K562 (cell line): Measurements from ENCODE around the gene SETD1B. TPM values are rescaled to one million over a fixed set of nuclear protein-coding genes. Genes with fewer than 3 reads are reported as not detected.

Experiments used
- DACH1 ChIP-seq: fragments of 450-650 bp; IDR thresholded peaks from 2 replicates; pipeline ENCODE4 v1.6.1; 2018; ENCODE audit not compliant: partially characterized antibody
- FOSL1 ChIP-seq: fragments of 200-800 bp; sonication (Bioruptor generic); conservative IDR thresholded peaks from 2 replicates; pipeline ENCODE4 v1.6.1; 2016; ENCODE audit warnings: missing genetic modification characterization, missing compliant biosample characterization
- HNRNPH1 ChIP-seq: fragments of 200-400 bp; formaldehyde crosslinking; optimal IDR thresholded peaks from 2 replicates; pipeline ENCODE3; 2017; ENCODE audit warnings: low read depth, mild to moderate bottlenecking, low read length, moderate library complexity
- JUN ChIP-seq, 2 experiments: sonication (generic) in 1 of 2; formaldehyde crosslinking in 1 of 2; IDR thresholded peaks; 2 replicates each; pipeline versions ENCODE4 v1.6.1 to v1.8.0; 2012 to 2022; ENCODE audit warnings: borderline replicate concordance in 2 of 2, mild to moderate bottlenecking in 2 of 2, improper control_type of control experiment in 1 of 2, low read depth in 1 of 2, low read length in 1 of 2, missing genetic modification reagents in 1 of 2
- KLF1 ChIP-seq: fragments of 450-650 bp; IDR thresholded peaks from 2 replicates; pipeline ENCODE4 v1.6.1; 2016; ENCODE audit warnings: missing genetic modification characterization, missing compliant biosample characterization
- MAZ ChIP-seq, 2 experiments: fragments of 450-650 bp in 1 of 2; sonication (generic) in 1 of 2; formaldehyde crosslinking; IDR thresholded peaks in 1 of 2; conservative IDR thresholded peaks in 1 of 2; 2 replicates each; pipeline versions ENCODE4 v1.4.0 to v1.5.0; 2020; ENCODE audit warnings: mild to moderate bottlenecking in 1 of 2, missing genetic modification reagents in 1 of 2
- NCOA2 ChIP-seq, 2 experiments: fragments of 450-650 bp; IDR thresholded peaks; 2 replicates each; pipeline ENCODE4 v1.6.1; 2018; ENCODE audit warnings: mild to moderate bottlenecking in 2 of 2, moderate library complexity in 1 of 2; ENCODE audit not compliant: partially characterized antibody in 2 of 2
- PML ChIP-seq: IDR thresholded peaks from 2 replicates; pipeline ENCODE4 v1.6.1; 2012; ENCODE audit warnings: low read length, inconsistent platforms
- PRMT5 ChIP-seq: sonication (generic); formaldehyde crosslinking; IDR thresholded peaks from 2 replicates; pipeline ENCODE4 v1.5.0; 2020; ENCODE audit warnings: missing genetic modification reagents
- SAFB2 ChIP-seq: fragments of 200-400 bp; formaldehyde crosslinking; IDR thresholded peaks from 2 replicates; pipeline ENCODE4 v1.6.1; 2018; ENCODE audit warnings: borderline replicate concordance, low read length, low read depth, moderate library complexity; ENCODE audit not compliant: severe bottlenecking
- TEAD2 ChIP-seq: fragments of 450-650 bp; IDR thresholded peaks from 2 replicates; pipeline ENCODE4 v1.6.1; 2016; ENCODE audit warnings: missing genetic modification characterization, control low read depth, missing compliant biosample characterization
- polyA plus RNA-seq, 8 experiments: library from polyadenylated mRNA; depleted of rRNA in 4 of 8; stranded (reverse) in 5 of 8; unstranded in 3 of 8; fragments of >200 nt; fragmentation: Nextera tagmentation in 2 of 8; fragmentation: Illumina TruSeq in 1 of 8; extraction: Ambion mirVana in 2 of 8; extraction: Trizol in 1 of 8; gene quantifications; 2 replicates each; pipeline versions ENCODE4 v1.2.1 to v1.2.3, GENCODE V29; 2011 to 2014; ENCODE audit warnings: inconsistent platforms in 1 of 8, missing spikeins in 1 of 8
- total RNA-seq, 7 experiments: library from RNA; depleted of rRNA in 6 of 7; stranded (reverse); fragments of >200 nt in 6 of 7; fragmentation: Illumina TruSeq in 2 of 7; extraction: Trizol in 2 of 7; gene quantifications; 2 replicates each; pipeline versions ENCODE4 v1.2.1 to v1.2.3, GENCODE V29; 2011 to 2021; ENCODE audit warnings: low replicate concordance in 1 of 7
- TF ChIP-seq, protein P1 (sequence below): IDR thresholded peaks from 3 replicates; pipeline ENCODE4 v1.6.1; 2011; ENCODE audit warnings: borderline replicate concordance, mild to moderate bottlenecking; ENCODE audit not compliant: insufficient read length, insufficient read depth
- TF ChIP-seq, protein P2 (sequence below): sonication (generic); formaldehyde crosslinking; IDR thresholded peaks from 2 replicates; pipeline ENCODE4 v1.8.0; 2022; ENCODE audit warnings: mild to moderate bottlenecking, missing genetic modification reagents, borderline replicate concordance
- TF ChIP-seq, protein P3 (sequence below): fragments of 450-650 bp; IDR thresholded peaks from 2 replicates; pipeline ENCODE4 v1.6.1; 2017; ENCODE audit warnings: antibody characterized with exemption, mild to moderate bottlenecking
- TF ChIP-seq, protein P4 (sequence below), 3 experiments: IDR thresholded peaks in 2 of 3; conservative IDR thresholded peaks in 1 of 3; 2 replicates each; pipeline ENCODE4 v1.5.1; 2011 to 2012; ENCODE audit warnings: low read length in 3 of 3, mild to moderate bottlenecking in 3 of 3, control low read depth in 2 of 3, improper control_type of control experiment in 1 of 3, inconsistent platforms in 1 of 3, low read depth in 1 of 3, mixed read lengths in 1 of 3, moderate library complexity in 1 of 3; ENCODE audit not compliant: insufficient read depth in 2 of 3

Gene SETD1B
- total and polyA plus RNA-seq, 9 of the 15 experiments (the other 6 are each of a cell fraction or from before 2014, with no cell fraction given): 0.48 to 26.6 (median 2.3) TPM

DNA sequence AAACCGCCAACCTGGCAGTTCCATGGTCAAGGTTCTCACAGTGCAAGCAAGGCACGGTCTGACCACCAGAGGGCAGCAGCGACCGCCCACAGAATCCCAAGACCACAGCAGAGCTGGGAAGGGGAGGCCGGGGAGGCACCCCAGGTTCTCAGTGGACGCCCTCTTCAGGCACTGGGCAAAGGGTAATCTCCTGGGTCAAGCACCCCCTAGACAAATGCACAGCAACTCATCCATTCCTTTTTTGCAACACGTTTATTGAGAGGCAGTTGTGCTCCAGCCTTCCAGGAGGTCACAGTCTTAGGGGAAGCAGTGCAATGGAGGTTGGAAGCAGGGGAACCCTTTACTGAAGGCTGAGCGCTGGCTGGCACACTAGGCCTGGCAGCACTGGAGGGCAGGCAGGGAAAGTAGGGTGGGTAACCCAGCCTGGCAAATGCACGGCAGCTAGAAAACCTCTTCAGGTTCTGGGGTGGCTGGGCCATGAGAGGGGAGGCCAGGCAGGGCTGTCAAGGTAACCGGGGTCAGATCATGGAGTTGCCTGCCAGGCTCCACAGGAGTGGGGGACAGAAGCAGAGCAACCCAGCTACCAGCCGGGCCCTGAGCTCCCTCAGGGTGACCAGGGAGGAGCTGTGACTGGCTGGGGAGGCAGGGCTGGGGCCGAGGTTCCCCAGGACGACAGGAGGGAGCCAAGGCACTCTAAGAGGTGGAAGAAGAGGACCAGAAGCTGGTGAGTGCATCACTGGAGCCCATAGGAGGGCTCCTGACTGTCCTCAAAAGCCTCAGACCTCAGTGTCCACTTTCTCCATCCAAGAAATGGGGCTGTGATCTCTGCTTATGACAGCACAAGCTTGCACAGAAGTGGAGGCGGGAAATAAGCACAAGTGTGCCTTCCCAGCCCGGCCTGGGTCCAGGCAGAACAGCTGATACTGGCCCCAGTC lies 8.5 kb upstream of the SETD1B start (continued):
- TF ChIP-seq, protein P1, sequence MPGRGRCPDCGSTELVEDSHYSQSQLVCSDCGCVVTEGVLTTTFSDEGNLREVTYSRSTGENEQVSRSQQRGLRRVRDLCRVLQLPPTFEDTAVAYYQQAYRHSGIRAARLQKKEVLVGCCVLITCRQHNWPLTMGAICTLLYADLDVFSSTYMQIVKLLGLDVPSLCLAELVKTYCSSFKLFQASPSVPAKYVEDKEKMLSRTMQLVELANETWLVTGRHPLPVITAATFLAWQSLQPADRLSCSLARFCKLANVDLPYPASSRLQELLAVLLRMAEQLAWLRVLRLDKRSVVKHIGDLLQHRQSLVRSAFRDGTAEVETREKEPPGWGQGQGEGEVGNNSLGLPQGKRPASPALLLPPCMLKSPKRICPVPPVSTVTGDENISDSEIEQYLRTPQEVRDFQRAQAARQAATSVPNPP: no peak
- TF ChIP-seq PML: peak; percentile 37; the same call in 1 of the 2 replicates
- no peak for TF ChIP-seq KLF1
- TF ChIP-seq, protein P2, sequence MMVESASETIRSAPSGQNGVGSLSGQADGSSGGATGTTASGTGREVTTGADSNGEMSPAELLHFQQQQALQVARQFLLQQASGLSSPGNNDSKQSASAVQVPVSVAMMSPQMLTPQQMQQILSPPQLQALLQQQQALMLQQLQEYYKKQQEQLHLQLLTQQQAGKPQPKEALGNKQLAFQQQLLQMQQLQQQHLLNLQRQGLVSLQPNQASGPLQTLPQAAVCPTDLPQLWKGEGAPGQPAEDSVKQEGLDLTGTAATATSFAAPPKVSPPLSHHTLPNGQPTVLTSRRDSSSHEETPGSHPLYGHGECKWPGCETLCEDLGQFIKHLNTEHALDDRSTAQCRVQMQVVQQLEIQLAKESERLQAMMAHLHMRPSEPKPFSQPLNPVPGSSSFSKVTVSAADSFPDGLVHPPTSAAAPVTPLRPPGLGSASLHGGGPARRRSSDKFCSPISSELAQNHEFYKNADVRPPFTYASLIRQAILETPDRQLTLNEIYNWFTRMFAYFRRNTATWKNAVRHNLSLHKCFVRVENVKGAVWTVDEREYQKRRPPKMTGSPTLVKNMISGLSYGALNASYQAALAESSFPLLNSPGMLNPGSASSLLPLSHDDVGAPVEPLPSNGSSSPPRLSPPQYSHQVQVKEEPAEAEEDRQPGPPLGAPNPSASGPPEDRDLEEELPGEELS (CRISPR knock-in tag): no peak
- TF ChIP-seq DACH1: no peak
- TF ChIP-seq, protein P3, sequence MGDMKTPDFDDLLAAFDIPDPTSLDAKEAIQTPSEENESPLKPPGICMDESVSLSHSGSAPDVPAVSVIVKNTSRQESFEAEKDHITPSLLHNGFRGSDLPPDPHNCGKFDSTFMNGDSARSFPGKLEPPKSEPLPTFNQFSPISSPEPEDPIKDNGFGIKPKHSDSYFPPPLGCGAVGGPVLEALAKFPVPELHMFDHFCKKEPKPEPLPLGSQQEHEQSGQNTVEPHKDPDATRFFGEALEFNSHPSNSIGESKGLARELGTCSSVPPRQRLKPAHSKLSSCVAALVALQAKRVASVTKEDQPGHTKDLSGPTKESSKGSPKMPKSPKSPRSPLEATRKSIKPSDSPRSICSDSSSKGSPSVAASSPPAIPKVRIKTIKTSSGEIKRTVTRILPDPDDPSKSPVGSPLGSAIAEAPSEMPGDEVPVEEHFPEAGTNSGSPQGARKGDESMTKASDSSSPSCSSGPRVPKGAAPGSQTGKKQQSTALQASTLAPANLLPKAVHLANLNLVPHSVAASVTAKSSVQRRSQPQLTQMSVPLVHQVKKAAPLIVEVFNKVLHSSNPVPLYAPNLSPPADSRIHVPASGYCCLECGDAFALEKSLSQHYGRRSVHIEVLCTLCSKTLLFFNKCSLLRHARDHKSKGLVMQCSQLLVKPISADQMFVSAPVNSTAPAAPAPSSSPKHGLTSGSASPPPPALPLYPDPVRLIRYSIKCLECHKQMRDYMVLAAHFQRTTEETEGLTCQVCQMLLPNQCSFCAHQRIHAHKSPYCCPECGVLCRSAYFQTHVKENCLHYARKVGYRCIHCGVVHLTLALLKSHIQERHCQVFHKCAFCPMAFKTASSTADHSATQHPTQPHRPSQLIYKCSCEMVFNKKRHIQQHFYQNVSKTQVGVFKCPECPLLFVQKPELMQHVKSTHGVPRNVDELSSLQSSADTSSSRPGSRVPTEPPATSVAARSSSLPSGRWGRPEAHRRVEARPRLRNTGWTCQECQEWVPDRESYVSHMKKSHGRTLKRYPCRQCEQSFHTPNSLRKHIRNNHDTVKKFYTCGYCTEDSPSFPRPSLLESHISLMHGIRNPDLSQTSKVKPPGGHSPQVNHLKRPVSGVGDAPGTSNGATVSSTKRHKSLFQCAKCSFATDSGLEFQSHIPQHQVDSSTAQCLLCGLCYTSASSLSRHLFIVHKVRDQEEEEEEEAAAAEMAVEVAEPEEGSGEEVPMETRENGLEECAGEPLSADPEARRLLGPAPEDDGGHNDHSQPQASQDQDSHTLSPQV: no peak
- 0 out of 2 replicates have a peak, but pooled peaks have one; percentile 30 for TF ChIP-seq JUN (IDR thresholded peaks at IDR 0.05; ENCODE audit: borderline replicate concordance, low read depth, low read length)
- TF ChIP-seq JUN (CRISPR knock-in tag; IDR thresholded peaks at IDR 0.05; ENCODE audit: borderline replicate concordance): no peak
- TF ChIP-seq NCOA2 (IDR thresholded peaks at IDR 0.05; ENCODE audit: partially characterized antibody in 2 of 2): no peak
- TF ChIP-seq SAFB2: no peak
- no peak for TF ChIP-seq TEAD2 (tag)
- TF ChIP-seq PRMT5 (CRISPR knock-in tag): no peak
- TF ChIP-seq MAZ (CRISPR knock-in tag; conservative IDR thresholded peaks at IDR 0.05 in 1 of 2, IDR thresholded peaks at IDR 0.05 in 1 of 2): peak in 1 of 2 experiments; percentile 29; a peak in 2 of 4 replicates
- TF ChIP-seq FOSL1: no peak
- TF ChIP-seq, protein P4, sequence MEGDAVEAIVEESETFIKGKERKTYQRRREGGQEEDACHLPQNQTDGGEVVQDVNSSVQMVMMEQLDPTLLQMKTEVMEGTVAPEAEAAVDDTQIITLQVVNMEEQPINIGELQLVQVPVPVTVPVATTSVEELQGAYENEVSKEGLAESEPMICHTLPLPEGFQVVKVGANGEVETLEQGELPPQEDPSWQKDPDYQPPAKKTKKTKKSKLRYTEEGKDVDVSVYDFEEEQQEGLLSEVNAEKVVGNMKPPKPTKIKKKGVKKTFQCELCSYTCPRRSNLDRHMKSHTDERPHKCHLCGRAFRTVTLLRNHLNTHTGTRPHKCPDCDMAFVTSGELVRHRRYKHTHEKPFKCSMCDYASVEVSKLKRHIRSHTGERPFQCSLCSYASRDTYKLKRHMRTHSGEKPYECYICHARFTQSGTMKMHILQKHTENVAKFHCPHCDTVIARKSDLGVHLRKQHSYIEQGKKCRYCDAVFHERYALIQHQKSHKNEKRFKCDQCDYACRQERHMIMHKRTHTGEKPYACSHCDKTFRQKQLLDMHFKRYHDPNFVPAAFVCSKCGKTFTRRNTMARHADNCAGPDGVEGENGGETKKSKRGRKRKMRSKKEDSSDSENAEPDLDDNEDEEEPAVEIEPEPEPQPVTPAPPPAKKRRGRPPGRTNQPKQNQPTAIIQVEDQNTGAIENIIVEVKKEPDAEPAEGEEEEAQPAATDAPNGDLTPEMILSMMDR (IDR thresholded peaks at IDR 0.05 in 2 of 3, conservative IDR thresholded peaks at IDR 0.05 in 1 of 3; ENCODE audit: insufficient read depth in 2 of 3, low read depth in 1 of 3, low read length in 3 of 3): peak; percentile 96 to 99 (median 97)
- no peak for TF ChIP-seq HNRNPH1
